Stomach (tissue), 19 donors: ENCODE results near the gene CA14. TPM values are rescaled to one million over a fixed set of nuclear protein-coding genes. Genes with fewer than 3 reads are reported as not detected.
"Not testable (repeated sequence)": the region's sequence is repeated elsewhere in the genome, so short reads cannot be mapped to it uniquely, and the experiment has no call there.

ENCODE experiments used
- DNase-seq, 2 donors: peaks; one replicate each; pipeline versions ENCODE4 v3.0.0 to v3.0.0-alpha.2; 2013 to 2019
- H3K27ac ChIP-seq, 5 donors: fragments of 200-600 bp in 4 of 5; sonication (generic) in 4 of 5; one replicate each; pipeline ENCODE4 v1.5.1; 2013 to 2019; ENCODE audit warnings: mild to moderate bottlenecking in 1 of 5, moderate library complexity in 1 of 5
- H3K27me3 ChIP-seq, 3 donors: fragments of 200-600 bp; sonication (generic); one replicate each; pipeline ENCODE4 v1.5.1; 2017 to 2019; ENCODE audit warnings: mixed run types in 1 of 3
- H3K36me3 ChIP-seq, 4 donors: fragments of 200-600 bp; sonication (generic); 1 replicate in 3 of 4; 2 replicates in 1 of 4; pipeline ENCODE4 v1.5.1; 2016 to 2019
- H3K4me1 ChIP-seq, 4 donors: fragments of 200-600 bp; sonication (generic); one replicate each; pipeline ENCODE4 v1.5.1; 2016 to 2019
- H3K4me3 ChIP-seq, 4 donors: fragments of 200-600 bp; sonication (generic) in 3 of 4; one replicate each; pipeline ENCODE4 v1.5.1; 2016 to 2019; ENCODE audit warnings: mild to moderate bottlenecking in 1 of 4
- H3K9me3 ChIP-seq, 4 donors: fragments of 200-600 bp; sonication (generic); one replicate each; pipeline ENCODE4 v1.5.1; 2016 to 2019
- CTCF ChIP-seq, 7 experiments: fragments of 450-650 bp in 4 of 7; fragments of 200-600 bp in 3 of 7; sonication (generic) in 3 of 7; IDR thresholded peaks; one replicate each; pipeline ENCODE4 v1.5.1; 2016 to 2019; ENCODE audit warnings: antibody characterized with exemption in 7 of 7, control low read depth in 2 of 7, mild to moderate bottlenecking in 1 of 7
- EP300 ChIP-seq: sonication (generic); formaldehyde crosslinking; IDR thresholded peaks from one replicate; pipeline ENCODE4 v1.6.1; 2017; ENCODE audit warnings: antibody characterized with exemption
- POLR2A ChIP-seq, 4 donors: fragments of 450-650 bp; IDR thresholded peaks; one replicate each; pipeline ENCODE4 v1.6.1; 2016; ENCODE audit warnings: antibody characterized with exemption in 4 of 4, control low read depth in 2 of 4, mild to moderate bottlenecking in 1 of 4, moderate library complexity in 1 of 4
- POLR2AphosphoS5 ChIP-seq, 3 donors: sonication (generic); formaldehyde crosslinking; IDR thresholded peaks; one replicate each; pipeline ENCODE4 v1.6.1; 2016; ENCODE audit warnings: antibody characterized with exemption in 3 of 3
- WGBS, 5 donors: extraction: QIAGEN DNeasy Blood & Tissue Kit in 3 of 5; methylation state at CpG; one replicate each; pipeline versions ENCODE4 v1.1.5 to v1.1.7; 2013 to 2018; 5-methylcytosine and 5-hydroxymethylcytosine counted together
- intact Hi-C: fragments of 100-400 bp; cut with DNase I; formaldehyde crosslinking; loops from one replicate; pipeline ENCODE4 v1.15.1; 2023; ENCODE audit warnings: low total_unique reads
- long read RNA-seq, 10 donors: transcript quantifications; one replicate each; lab custom pipeline, GENCODE V29; 2026
- polyA plus RNA-seq, 3 donors: library from polyadenylated mRNA; stranded (reverse); fragments of 200-250 nt; gene quantifications; one replicate each; pipeline ENCODE4 v1.2.3, GENCODE V29; 2013
- total RNA-seq, 5 donors: library from RNA; depleted of rRNA; stranded (reverse); fragments of >200 nt; gene quantifications; one replicate each; pipeline versions ENCODE4 v1.1.0 to v1.2.3, GENCODE V29; 2014 to 2016
- donor health status: healthy with polysubstance abuse.
- donor health status: Bipolar disorder and iron deficiency.
- donor health status: healthy.

Gene CA14
- total RNA-seq (1 to 10 TPM in 2 of 5 donors, not detected in 3; 1.0 to 1.1 TPM), polyA plus RNA-seq (1 to 10 TPM in 1 of 3 donors, under 1 TPM in 1, not detected in 1; 0.68 to 1.4 TPM)
- long read RNA-seq, donor 1, partial matches to known transcripts, result 32 of 32 reads
- long read RNA-seq, donor 1, other reads (novel, unspliced or antisense), result 0 of 32 reads
- long read RNA-seq, donor 2, partial matches to known transcripts, result 30 of 50 reads
- long read RNA-seq, donor 2, other reads (novel, unspliced or antisense), result 20 of 50 reads
- long read RNA-seq, donor 3, partial matches to known transcripts, result 16 of 21 reads
- long read RNA-seq, donor 3, other reads (novel, unspliced or antisense), result 5 of 21 reads
- long read RNA-seq, donor 4, result 0 reads
- long read RNA-seq, donor 5, result 0 reads
- long read RNA-seq, donor 6, result 0 reads
- long read RNA-seq, donor 7, partial matches to known transcripts, result 5 of 5 reads
- long read RNA-seq, donor 7, other reads (novel, unspliced or antisense), result 0 of 5 reads
- long read RNA-seq, donor 8, result 0 reads
- long read RNA-seq, donor 9, partial matches to known transcripts, result 30 of 30 reads
- long read RNA-seq, donor 9, other reads (novel, unspliced or antisense), result 0 of 30 reads
- long read RNA-seq, donor 10, result 0 reads

DNA sequence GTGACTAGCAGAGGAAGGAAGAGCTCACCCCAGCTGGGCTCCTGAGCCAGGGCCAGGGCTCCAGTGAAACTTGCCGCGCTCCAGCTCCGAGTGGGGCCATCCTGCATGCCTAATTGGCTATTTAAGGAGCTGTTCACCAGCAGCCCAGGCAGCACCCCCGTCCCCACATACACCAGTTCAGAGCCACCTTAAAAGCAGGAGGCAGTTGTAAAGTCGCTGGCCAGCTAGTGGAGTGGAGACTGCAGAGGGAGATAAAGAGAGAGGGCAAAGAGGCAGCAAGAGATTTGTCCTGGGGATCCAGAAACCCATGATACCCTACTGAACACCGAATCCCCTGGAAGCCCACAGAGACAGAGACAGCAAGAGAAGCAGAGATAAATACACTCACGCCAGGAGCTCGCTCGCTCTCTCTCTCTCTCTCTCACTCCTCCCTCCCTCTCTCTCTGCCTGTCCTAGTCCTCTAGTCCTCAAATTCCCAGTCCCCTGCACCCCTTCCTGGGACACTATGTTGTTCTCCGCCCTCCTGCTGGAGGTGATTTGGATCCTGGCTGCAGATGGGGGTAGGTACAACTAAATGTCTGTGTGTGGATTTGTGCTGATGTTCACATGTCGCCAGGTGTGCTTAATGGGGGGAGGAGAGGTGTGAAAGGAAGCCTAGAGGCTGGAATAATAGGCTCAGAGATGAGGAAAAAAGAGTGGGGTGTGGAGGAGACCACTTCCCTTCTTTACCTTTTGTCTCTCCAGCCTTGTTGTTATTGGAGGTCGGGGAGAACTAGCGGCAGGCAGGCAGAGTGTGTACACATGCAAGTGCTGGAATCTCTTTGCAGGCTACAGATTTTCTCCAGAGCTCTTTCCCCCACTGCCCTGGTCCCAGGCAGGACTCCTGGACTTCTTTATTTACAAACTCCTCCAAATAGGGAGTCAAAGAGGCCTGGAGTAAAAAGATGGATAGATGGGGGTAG lies at the start of gene CA14:
TSS of gene CA14 (plus strand) at position 151 of the 962 bp plus-strand sequence. CDS start at position 506, 355 bp downstream.
- H3K27ac ChIP-seq, result peak within 1 kb of the TSS in 2 of 5 donors; percentile 71 to 77
- no peak for DNase-seq
- H3K4me1 ChIP-seq, result peaks cover 22 to 61% (median 53%) of the 10 kb centered on the region in 4 donors
- whole genome bisulfite sequencing, 5 donors, result 25 to 45% (median 32%) methylated on average over 12 to 13 of the region's 13 CpGs
- H3K36me3 ChIP-seq, result no peaks in the 10 kb centered on the region
- H3K4me3 ChIP-seq, result peak within 1 kb of the TSS in 1 of 4 donors; percentile 12
- peaks cover 0 to 23% (median 0%) of the 10 kb centered on the region in 3 donors for H3K27me3 ChIP-seq
- TF ChIP-seq POLR2A (IDR thresholded peaks at IDR 0.05), result no peak
- TF ChIP-seq CTCF (IDR thresholded peaks at IDR 0.05), result no peak
- intact Hi-C loops, result no loop called here
- H3K9me3 ChIP-seq, result no peaks in the 10 kb centered on the region

DNA sequence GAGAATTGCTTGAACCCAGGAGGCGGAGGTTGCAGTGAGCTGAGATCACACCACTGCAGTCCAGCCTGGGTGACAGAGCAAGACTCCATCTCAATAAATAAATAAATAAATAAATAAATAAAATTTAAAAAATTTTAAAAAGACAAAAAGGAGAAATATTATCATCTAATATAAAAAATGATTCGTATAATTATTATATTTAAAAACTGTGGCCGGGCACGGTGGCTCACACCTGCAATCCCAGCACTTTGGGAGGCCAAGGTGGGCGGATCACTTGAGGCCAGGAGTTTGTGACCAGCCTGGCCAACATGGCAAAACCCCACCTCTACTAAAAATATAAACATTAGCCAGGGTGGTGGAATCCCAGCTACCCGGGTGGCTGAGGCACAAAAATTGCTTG lies 49.1 kb upstream of the CA14 start:
- intact Hi-C loops, DNase-seq, H3K4me1 ChIP-seq, H3K27ac ChIP-seq, H3K4me3 ChIP-seq, H3K27me3 ChIP-seq, H3K9me3 ChIP-seq, H3K36me3 ChIP-seq: not testable (repeated sequence)
- WGBS, 5 donors, result 88 to 91% (median 90%) methylated on average over 6 of the region's 6 CpGs

GRCh38 chr1:150210091-150210490 lies 47.5 kb upstream of the CA14 start:
- no peak for TF ChIP-seq POLR2A (IDR thresholded peaks at IDR 0.05)
- no peak for TF ChIP-seq POLR2AphosphoS5 (IDR thresholded peaks at IDR 0.05)
- no peak for TF ChIP-seq EP300
- TF ChIP-seq CTCF (IDR thresholded peaks at IDR 0.05), result no peak
- WGBS, 5 donors, result 88 to 94% (median 92%) methylated on average over 4 of the region's 4 CpGs
- no peak overlapping the region for H3K4me3 ChIP-seq

DNA sequence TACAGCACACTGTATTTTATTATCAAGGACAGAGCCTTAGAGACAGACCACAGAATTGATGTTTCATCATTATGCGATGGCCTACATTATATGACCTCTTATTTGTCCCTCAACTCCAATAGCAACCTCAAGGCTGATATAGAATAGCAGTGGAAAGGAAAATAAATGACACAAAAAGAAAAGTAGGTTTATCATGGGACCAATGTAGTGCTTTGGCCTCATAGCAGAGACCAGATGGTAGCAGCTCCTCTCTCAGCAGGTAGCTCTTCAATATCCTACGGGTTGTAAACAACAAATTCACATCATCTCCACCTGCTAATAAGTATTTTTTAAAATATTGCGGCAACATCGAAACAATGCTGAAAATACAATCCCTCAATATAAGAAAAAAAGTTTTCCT lies 46.9 kb upstream of the CA14 start:
- Histone ChIP-seq H3K27ac (no peak overlapping the region), H3K36me3 (no peaks in the 10 kb centered on the region), H3K27me3 (no peaks in the 10 kb centered on the region), H3K4me1 (peaks cover 0 to 11% (median 6%) of the 10 kb centered on the region in 4 donors), H3K9me3 (no peaks in the 10 kb centered on the region), H3K4me3 (no peak overlapping the region)
- intact Hi-C loops, result no loop called here
- DNase-seq, result no peak
- 87 to 97% (median 95%) methylated on average over 4 of the region's 4 CpGs for WGBS, 5 donors
- TF ChIP-seq POLR2A (IDR thresholded peaks at IDR 0.05) (no peak), EP300 (no peak), CTCF (IDR thresholded peaks at IDR 0.05) (no peak), POLR2AphosphoS5 (IDR thresholded peaks at IDR 0.05) (no peak)

More at GRCh38 chr1:150210091-150210490, 47.5 kb upstream of the CA14 start:
- H3K27ac ChIP-seq, result no peak overlapping the region
- H3K36me3 ChIP-seq, result no peaks in the 10 kb centered on the region
- H3K27me3 ChIP-seq, result no peaks in the 10 kb centered on the region
- DNase-seq, result no peak
- intact Hi-C loops, result no loop called here
- H3K9me3 ChIP-seq, result no peaks in the 10 kb centered on the region
- peaks cover 0 to 11% (median 6%) of the 10 kb centered on the region in 4 donors for H3K4me1 ChIP-seq
